Hematopoietic multipotent progenitor cell treated with erythropoietin and hydrocortisone succinate and interleukin-3 and kit ligand, for 15 days (in vitro differentiated cells): ENCODE data around the gene CACHD1.

Experiments used
- DNase-seq: peaks from one replicate; pipeline ENCODE4 v3.0.0-alpha.2; 2015; ENCODE audit warnings: low spot score

The CACHD1 gene

GRCh38 chr1:64469977-64470664 lies at the start of gene CACHD1:
CACHD1 (plus strand) TSS chr1:64470129; CDS start chr1:64470745, 616 bp downstream.
- DNase-seq, result no peak

GRCh38 chr1:64421377-64421776 lies 48.6 kb upstream of the CACHD1 start:
- no peak for DNase-seq

DNA sequence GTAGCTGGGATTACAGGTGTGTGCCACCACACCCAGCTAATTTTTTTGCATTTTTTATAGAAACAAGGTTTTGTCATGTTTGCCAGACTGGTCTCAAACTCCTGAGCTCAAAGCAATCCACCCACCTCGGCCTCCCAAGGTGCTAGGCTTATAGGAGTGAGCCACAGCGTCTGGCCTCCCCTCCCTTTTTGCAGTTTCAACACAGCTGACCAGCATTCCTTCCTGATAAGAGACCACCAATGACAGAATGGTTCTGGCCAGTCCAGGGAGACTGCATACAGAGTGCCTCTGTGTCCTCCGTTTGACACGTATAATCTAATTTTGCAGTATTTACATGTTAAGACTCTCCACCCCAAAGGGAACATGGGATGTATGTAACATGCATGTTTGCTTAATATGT lies 46.4 kb upstream of the CACHD1 start:
- DNase-seq, result no peak

- no peak for DNase-seq
Observed at GRCh38 chr1:64424412-64424811, 45.5 kb upstream of the CACHD1 start.

DNA sequence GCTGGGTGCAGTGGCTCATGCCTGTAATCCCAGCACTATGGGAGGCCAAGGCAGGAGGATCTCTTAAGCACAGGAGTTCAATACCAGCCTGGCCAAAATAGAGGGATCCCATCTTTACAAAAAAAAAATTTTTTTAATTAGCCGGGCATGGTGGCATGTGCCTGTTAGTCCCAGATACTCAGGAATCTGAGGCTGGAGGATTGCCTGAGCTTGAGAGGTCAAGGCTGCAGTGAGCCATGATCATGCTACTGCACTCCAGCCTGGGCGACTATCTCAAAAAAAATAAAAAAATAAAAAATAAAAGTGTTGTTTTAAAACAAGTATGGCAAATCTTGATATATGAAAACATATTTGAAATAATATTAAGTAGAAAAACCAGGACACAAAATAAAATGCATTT lies 44.4 kb upstream of the CACHD1 start:
- no peak for DNase-seq

DNA sequence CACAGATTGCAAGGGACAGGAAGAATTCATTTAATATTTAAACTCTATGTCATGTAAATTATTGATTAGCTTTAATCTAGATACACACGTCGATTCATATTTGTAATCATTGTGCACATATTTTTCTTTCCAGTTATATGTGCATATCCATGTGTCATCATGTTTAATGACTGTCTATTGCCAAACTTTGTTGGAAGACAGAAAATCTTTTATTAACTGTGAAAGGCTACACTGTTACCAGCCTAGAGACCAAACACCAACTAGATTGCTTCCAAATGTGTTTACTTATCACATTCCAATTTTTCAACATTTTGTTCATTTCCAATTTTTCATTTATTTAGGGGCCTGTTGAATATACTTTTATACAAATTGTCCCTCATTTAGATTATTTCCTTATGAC lies 43.2 kb upstream of the CACHD1 start:
- no peak for DNase-seq

GRCh38 chr1:64427879-64428278 lies 42.0 kb upstream of the CACHD1 start:
- no peak for DNase-seq

- DNase-seq, result no peak
Observed at GRCh38 chr1:64433308-64433707, 36.6 kb upstream of the CACHD1 start.

GRCh38 chr1:64433747-64434146 lies 36.2 kb upstream of the CACHD1 start:
- no peak for DNase-seq

- DNase-seq, result no peak
Observed at GRCh38 chr1:64435000-64435399, 34.9 kb upstream of the CACHD1 start.

- no peak for DNase-seq
Observed at GRCh38 chr1:64437453-64437852, 32.5 kb upstream of the CACHD1 start.

- no peak for DNase-seq
Observed at GRCh38 chr1:64440183-64440826, 29.6 kb upstream of the CACHD1 start.

DNA sequence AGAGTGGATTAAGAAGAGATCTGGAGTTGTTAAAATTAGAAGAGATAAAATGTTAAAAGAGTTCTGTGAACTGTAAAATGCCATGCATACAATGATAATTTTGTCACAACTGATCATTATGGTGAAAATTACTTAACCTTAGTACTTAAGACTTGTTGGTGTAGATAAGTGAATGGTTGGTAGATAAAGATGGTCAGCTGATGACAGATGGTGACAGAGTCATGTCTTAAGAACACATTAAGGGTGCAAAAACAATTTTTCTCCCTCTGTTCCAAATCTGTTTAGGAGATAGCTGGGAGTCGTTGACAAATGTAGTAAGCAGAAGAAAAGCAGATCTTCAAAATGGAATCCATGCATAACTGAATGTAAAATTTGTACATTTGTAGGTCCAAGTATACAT lies 18.5 kb upstream of the CACHD1 start:
- no peak for DNase-seq

DNA sequence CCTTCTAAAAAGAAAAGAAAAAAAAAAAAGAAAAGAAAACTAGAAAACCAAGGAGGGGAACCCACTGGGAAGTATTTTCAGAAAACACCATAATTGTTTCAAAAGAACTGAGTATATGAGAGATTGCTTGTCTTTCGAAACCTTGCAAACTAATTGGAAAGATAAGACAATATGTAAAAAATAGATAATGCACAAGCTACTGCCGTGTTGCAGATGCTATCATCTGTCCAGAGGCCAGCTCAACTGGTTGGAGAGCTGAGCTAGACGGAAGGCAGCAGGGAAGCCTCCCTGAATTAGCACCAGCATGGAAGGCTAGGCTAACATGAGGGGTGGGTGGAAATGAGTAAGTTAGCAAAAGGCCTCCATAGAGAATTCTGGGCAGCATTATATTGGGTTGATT lies 16.2 kb upstream of the CACHD1 start:
- no peak for DNase-seq

- no peak for DNase-seq
Observed at GRCh38 chr1:64458915-64459314, 11.0 kb upstream of the CACHD1 start.

DNA sequence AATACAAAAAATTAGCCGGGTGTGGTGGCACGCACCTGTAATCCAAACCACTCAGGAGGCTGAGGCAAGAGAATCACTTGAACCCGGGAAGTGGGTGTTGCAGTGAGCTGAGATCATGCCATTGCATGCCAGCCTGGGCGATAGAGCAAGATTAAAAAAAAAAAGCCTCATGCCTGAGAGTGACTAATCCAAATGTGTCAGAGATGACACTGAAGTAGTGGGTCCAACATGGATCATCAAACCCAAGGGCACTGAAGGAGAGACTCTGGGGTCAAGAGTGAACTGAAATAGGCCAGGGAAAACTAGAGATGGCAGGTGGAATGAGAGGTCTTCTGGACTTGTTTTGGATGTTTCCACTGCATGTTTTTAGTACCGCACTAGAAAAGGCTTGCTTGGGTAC lies 10.2 kb upstream of the CACHD1 start:
- no peak for DNase-seq

GRCh38 chr1:64466033-64466432 lies 3.9 kb upstream of the CACHD1 start:
- DNase-seq, result no peak

DNA sequence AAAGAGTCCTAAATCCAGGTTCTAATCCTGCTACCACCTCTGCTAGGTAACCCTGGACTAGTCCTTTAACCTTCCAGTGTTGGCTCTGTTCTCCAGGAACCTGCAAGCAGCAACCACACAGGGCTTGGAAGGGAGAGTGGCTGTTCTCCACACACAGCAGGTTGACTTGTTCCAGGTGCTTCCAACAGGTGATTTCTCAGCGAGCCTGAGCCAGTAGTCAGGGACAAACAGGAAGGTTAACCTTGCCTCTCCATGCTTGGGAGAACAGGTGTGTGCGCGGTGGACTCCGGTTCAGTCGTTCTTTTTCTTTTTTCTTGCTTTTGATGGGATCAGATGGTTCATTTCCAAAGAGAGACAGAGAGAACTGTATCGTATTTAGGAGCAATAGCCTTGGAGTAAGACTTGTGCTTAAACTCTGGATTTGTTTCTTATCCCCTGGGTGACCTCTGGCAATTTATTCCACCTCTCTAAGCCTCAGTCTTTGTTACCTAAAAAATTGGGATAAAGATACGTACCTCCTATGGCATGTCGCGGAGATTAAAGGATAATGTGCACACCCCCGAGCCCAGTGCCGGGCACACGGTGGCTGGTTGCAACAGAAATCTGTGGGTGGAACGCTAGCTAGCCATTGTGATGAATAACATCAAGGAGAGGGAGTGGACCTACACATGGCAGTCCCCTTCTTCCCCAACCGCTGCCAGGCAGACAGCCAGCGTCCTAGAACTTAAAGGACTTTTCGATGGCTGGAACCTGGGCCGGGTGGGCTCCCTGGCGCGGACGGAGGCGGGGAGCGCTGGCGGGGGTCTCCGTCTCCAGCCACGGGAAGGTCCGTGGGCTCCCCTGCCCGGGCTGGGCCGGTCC lies 583 bp upstream of the CACHD1 start:
- no peak for DNase-seq

DNA sequence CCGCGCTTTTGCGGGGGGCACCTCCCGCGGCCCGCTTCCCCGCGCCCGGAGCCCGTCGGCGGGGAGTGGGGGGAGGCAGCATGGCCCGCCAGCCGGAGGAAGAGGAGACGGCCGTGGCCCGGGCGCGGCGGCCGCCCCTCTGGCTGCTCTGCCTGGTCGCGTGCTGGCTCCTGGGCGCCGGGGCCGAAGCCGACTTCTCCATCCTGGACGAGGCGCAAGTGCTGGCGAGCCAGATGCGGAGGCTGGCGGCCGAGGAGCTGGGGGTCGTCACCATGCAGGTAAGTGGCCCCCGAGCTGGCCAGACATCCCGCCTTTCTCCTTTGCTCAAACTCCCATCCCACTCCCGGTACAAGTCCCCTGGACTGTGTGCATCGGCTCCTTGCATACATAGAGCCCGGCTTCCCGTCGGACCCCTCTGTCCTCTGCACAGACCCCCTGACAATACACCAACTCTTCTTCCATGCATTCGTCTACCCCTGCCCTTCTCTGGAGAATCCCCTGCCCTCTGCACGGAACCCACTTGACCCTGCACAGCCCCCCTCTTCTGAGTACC lies 812 bp downstream of the CACHD1 start:
- no peak for DNase-seq

GRCh38 chr1:64471218-64472039 lies 1.5 kb downstream of the CACHD1 start:
- DNase-seq, result no peak

GRCh38 chr1:64472040-64472376 lies 2.1 kb downstream of the CACHD1 start:
- no peak for DNase-seq

DNA sequence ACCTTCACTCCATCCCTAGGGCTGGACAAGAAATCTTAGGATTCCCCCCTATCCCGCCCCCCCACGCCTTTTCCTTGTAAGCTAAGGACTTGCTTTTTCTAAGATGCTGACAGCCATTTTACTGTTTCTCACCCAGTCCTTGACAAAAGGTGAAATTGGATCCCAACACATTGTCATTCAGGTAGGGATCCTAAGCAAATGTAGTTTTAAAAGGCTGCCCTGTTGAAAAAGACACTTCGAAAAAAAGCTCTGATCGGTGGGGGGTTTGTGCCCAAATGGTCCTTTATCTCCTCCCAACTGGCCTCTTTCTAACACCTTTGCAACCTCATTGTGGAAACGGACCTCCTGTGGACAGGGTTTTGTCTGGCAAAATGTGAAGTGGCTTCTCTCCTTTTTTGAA lies 2.9 kb downstream of the CACHD1 start:
- no peak for DNase-seq
